Measurements from ENCODE around the gene LACRT.
A peak's percentile ranks its signal among the peaks of the same experiment; 100 is the strongest.

Gene LACRT

GRCh38 chr12:54602661-54603060, 32.0 kb downstream of the LACRT start:
- DNase-seq (ENCODE audit: low read depth in 2 of 2) = no peak

- no peak for DNase-seq (ENCODE audit: low read depth in 2 of 2)
Measured at GRCh38 chr12:54601841-54602240, 32.9 kb downstream of the LACRT start.

- DNase-seq (ENCODE audit: low read depth in 2 of 2) = no peak
Measured at GRCh38 chr12:54598970-54599369, 35.7 kb downstream of the LACRT start.

- DNase-seq (ENCODE audit: low read depth in 2 of 2) = peak in 1 of 2 donors; percentile 37
Measured at GRCh38 chr12:54596526-54596946, 38.2 kb downstream of the LACRT start.

GRCh38 chr12:54595471-54595870, 39.2 kb downstream of the LACRT start:
- DNase-seq (ENCODE audit: low read depth in 2 of 2) = no peak

- DNase-seq (ENCODE audit: low read depth in 2 of 2) = no peak
Measured at GRCh38 chr12:54593725-54594124, 41.0 kb downstream of the LACRT start.

GRCh38 chr12:54593135-54593534, 41.6 kb downstream of the LACRT start:
- DNase-seq (ENCODE audit: low read depth in 2 of 2) = no peak

- DNase-seq (ENCODE audit: low read depth in 2 of 2) = no peak
Measured at GRCh38 chr12:54592316-54592715, 42.4 kb downstream of the LACRT start.

GRCh38 chr12:54590978-54591591, 43.6 kb downstream of the LACRT start:
- DNase-seq (ENCODE audit: low read depth in 2 of 2) = no peak

GRCh38 chr12:54589964-54590363, 44.7 kb downstream of the LACRT start:
- no peak for DNase-seq (ENCODE audit: low read depth in 2 of 2)

- DNase-seq (ENCODE audit: low read depth in 2 of 2) = no peak
Measured at GRCh38 chr12:54588890-54589267, 45.8 kb downstream of the LACRT start.

- no peak for DNase-seq (ENCODE audit: low read depth in 2 of 2)
Measured at GRCh38 chr12:54588110-54588889, 46.4 kb downstream of the LACRT start, which contains the start of gene PPP1R1A. Gene PPP1R1A, minus strand, starts transcription at chr12:54588659. Its CDS starts 171 bp downstream, at chr12:54588488.

- DNase-seq (ENCODE audit: low read depth in 2 of 2) = no peak
Measured at GRCh38 chr12:54587315-54587873, 47.3 kb downstream of the LACRT start.

- no peak for DNase-seq (ENCODE audit: low read depth in 2 of 2)
Measured at GRCh38 chr12:54586620-54587019, 48.1 kb downstream of the LACRT start.

GRCh38 chr12:54585243-54585642, 49.5 kb downstream of the LACRT start:
- DNase-seq (ENCODE audit: low read depth in 2 of 2) = no peak

- DNase-seq (ENCODE audit: low read depth in 2 of 2) = no peak
Measured at GRCh38 chr12:54584128-54584527, 50.6 kb downstream of the LACRT start.

GRCh38 chr12:54583726-54584125, 51.0 kb downstream of the LACRT start:
- DNase-seq (ENCODE audit: low read depth in 2 of 2) = no peak

- DNase-seq (ENCODE audit: low read depth in 2 of 2) = no peak
Measured at GRCh38 chr12:54581412-54581811, 53.3 kb downstream of the LACRT start.

All from stimulated activated CD4-positive, alpha-beta T cell treated with anti-CD3 and anti-CD28 coated beads, Interleukin-1b, Interleukin-23, amount 100 ng/mL, for 1 hour (primary cell).